ENCODE data around the gene JAZF1.

JAZF1 gene

GRCh38 chr7:27834179-27834921, 346.2 kb downstream of the JAZF1 start:
- Histone ChIP-seq H4K20me1 (ENCODE audit: insufficient read depth, low read length) (no peaks in the 10 kb centered on the region), H2AFZ (ENCODE audit: low read length) (no peak overlapping the region), H3K4me3 (ENCODE audit: low read depth, low read length, poor library complexity, severe bottlenecking) (no peak overlapping the region), H3K27me3 (ENCODE audit: insufficient read depth, low read length) (no peaks in the 10 kb centered on the region), H3K9me3 (ENCODE audit: low read length) (no peaks in the 10 kb centered on the region), H3F3A (ENCODE audit: insufficient read depth, low read length) (no peaks in the 10 kb centered on the region), H3K36me3 (ENCODE audit: insufficient read depth, low read length) (peaks cover 35% of the 10 kb centered on the region), H3K9me2 (ENCODE audit: low read depth, low read length) (no peaks in the 10 kb centered on the region), H3K4me2 (ENCODE audit: low read length) (no peak overlapping the region), H3K4me1 (ENCODE audit: insufficient read depth, low read length, severe bottlenecking) (no peaks in the 10 kb centered on the region), H3K9ac (ENCODE audit: low read length) (no peak overlapping the region), H3K27ac (ENCODE audit: low read depth, low read length, poor library complexity, severe bottlenecking) (no peak overlapping the region), H3K79me2 (ENCODE audit: insufficient read depth, low read length) (no peaks in the 10 kb centered on the region)
- no peak for TF ChIP-seq EZH2 (IDR thresholded peaks at IDR 0.05; ENCODE audit: borderline replicate concordance, low read length)
- TF ChIP-seq, protein P1, sequence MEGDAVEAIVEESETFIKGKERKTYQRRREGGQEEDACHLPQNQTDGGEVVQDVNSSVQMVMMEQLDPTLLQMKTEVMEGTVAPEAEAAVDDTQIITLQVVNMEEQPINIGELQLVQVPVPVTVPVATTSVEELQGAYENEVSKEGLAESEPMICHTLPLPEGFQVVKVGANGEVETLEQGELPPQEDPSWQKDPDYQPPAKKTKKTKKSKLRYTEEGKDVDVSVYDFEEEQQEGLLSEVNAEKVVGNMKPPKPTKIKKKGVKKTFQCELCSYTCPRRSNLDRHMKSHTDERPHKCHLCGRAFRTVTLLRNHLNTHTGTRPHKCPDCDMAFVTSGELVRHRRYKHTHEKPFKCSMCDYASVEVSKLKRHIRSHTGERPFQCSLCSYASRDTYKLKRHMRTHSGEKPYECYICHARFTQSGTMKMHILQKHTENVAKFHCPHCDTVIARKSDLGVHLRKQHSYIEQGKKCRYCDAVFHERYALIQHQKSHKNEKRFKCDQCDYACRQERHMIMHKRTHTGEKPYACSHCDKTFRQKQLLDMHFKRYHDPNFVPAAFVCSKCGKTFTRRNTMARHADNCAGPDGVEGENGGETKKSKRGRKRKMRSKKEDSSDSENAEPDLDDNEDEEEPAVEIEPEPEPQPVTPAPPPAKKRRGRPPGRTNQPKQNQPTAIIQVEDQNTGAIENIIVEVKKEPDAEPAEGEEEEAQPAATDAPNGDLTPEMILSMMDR (IDR thresholded peaks at IDR 0.05; ENCODE audit: low read length): no peak

- no peak overlapping the region for H3K9ac ChIP-seq (ENCODE audit: low read length)
- H3K4me3 ChIP-seq (ENCODE audit: low read depth, low read length, poor library complexity, severe bottlenecking): no peak overlapping the region
- no peak overlapping the region for H3K27ac ChIP-seq (ENCODE audit: low read depth, low read length, poor library complexity, severe bottlenecking)
- no peaks in the 10 kb centered on the region for H3K27me3 ChIP-seq (ENCODE audit: insufficient read depth, low read length)
- H3K36me3 ChIP-seq (ENCODE audit: insufficient read depth, low read length): peaks cover 4% of the 10 kb centered on the region; the same call in 1 of the 2 replicates
- no peaks in the 10 kb centered on the region for H3K9me3 ChIP-seq (ENCODE audit: low read length)
- H3K9me2 ChIP-seq (ENCODE audit: low read depth, low read length): no peaks in the 10 kb centered on the region
- no peaks in the 10 kb centered on the region for H3K79me2 ChIP-seq (ENCODE audit: insufficient read depth, low read length)
- H2AFZ ChIP-seq (ENCODE audit: low read length): no peak overlapping the region
- H3K4me1 ChIP-seq (ENCODE audit: insufficient read depth, low read length, severe bottlenecking): no peaks in the 10 kb centered on the region
- no peaks in the 10 kb centered on the region for H4K20me1 ChIP-seq (ENCODE audit: insufficient read depth, low read length)
- no peak overlapping the region for H3K4me2 ChIP-seq (ENCODE audit: low read length)
- H3F3A ChIP-seq (ENCODE audit: insufficient read depth, low read length): no peaks in the 10 kb centered on the region
- TF ChIP-seq EZH2 (IDR thresholded peaks at IDR 0.05; ENCODE audit: borderline replicate concordance, low read length): no peak
- TF ChIP-seq, protein P1 (IDR thresholded peaks at IDR 0.05; ENCODE audit: low read length): no peak
Measured at GRCh38 chr7:27826357-27826756, 354.2 kb downstream of the JAZF1 start.

DNA sequence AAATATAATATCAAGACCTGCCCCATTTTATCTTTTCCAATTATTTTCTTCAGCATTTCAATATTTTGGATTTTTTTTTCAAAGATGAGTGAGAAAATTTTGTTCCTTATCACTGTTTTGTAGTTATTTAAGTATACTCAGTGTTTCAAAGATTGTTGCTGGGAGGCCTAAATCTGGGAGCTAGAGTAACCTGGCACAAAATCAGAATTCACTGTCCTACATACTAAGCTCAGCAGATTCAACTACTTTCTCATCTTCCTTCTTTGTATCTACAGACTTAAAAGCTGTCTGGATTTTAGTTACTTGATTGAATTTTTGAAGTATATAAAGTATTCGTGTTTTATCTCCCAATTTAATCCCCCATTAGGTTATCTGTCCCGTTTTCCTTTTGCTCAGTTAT, 354.7 kb downstream of the JAZF1 start:
- no peak overlapping the region for H3K4me2 ChIP-seq (ENCODE audit: low read length)
- no peak overlapping the region for H2AFZ ChIP-seq (ENCODE audit: low read length)
- no peaks in the 10 kb centered on the region for H3K4me1 ChIP-seq (ENCODE audit: insufficient read depth, low read length, severe bottlenecking)
- TF ChIP-seq, protein P1 (IDR thresholded peaks at IDR 0.05; ENCODE audit: low read length): no peak
- no peak for TF ChIP-seq EZH2 (IDR thresholded peaks at IDR 0.05; ENCODE audit: borderline replicate concordance, low read length)
- no peak overlapping the region for H3K27ac ChIP-seq (ENCODE audit: low read depth, low read length, poor library complexity, severe bottlenecking)
- H3K9ac ChIP-seq (ENCODE audit: low read length): no peak overlapping the region
- H4K20me1 ChIP-seq (ENCODE audit: insufficient read depth, low read length): no peaks in the 10 kb centered on the region
- no peaks in the 10 kb centered on the region for H3K27me3 ChIP-seq (ENCODE audit: insufficient read depth, low read length)
- H3K9me3 ChIP-seq (ENCODE audit: low read length): no peaks in the 10 kb centered on the region
- H3F3A ChIP-seq (ENCODE audit: insufficient read depth, low read length): no peaks in the 10 kb centered on the region
- H3K79me2 ChIP-seq (ENCODE audit: insufficient read depth, low read length): no peaks in the 10 kb centered on the region
- no peaks in the 10 kb centered on the region for H3K9me2 ChIP-seq (ENCODE audit: low read depth, low read length)
- no peaks in the 10 kb centered on the region; the same call in 1 of the 2 replicates for H3K36me3 ChIP-seq (ENCODE audit: insufficient read depth, low read length)
- no peak overlapping the region for H3K4me3 ChIP-seq (ENCODE audit: low read depth, low read length, poor library complexity, severe bottlenecking)

All from OCI-LY1 (cell line).